NOMO-1 (cell line): ENCODE measurements around the gene STK32B.
"Not testable (repeated sequence)": the region's sequence is repeated elsewhere in the genome, so short reads cannot be mapped to it uniquely, and the experiment has no call there.

Experiments
- DNase-seq, 2 experiments: peaks; one replicate each; lab custom pipeline; 2025; ENCODE audit not compliant: unreplicated experiment in 2 of 2; lab: John Stamatoyannopoulos, UW

The STK32B gene

DNA sequence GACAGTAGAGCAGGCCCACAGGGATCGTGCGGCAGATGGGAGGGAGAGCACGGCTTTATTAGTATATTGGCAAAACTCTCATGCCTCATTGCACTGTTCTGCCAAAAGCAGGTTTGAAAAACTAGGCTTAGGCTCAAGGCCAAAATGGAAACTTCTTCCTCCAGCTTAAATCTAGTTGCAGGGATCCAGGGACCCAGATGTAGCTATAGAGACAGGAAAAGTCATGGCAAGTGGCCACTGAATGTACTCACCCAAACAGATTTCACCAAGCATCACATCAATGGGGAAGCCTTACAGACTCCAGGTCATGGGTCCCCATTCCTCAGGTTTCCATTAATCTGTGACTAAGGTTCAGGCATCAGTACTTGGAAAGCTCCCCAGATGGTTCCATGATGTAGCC is 149.2 kb downstream of the STK32B start:
- no peak for DNase-seq

DNA sequence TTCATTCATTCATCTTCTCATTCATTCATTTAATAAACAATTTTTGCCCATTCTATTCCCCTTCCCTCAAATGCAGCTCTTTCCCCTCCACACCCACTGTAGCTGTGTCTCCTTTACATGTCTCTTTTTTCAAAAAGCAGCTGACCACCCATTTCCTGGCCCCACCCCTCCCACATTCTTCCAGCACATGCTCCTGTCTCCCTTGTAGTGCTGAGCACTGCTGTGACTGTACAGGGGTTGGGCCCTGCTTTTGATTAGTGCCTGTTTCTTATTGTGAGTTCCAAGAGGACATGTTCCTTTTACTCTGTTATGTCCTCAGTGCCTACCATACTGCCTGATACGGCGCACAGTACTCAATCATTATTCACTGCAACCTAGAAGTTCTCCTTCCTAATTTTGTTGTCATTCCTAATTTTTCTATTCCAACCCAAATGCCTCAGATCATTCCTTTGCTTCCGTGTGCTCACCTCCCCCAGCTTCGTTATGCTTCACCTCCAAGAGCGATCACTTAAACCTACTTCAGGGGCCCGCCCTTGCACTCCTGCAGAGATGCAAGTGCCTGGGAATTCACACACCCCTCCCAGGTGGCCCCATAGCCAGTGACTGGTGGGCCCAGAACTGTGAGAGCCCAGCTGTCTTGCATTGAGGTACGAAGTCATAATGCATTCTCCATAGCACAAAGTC is 152.2 kb downstream of the STK32B start:
- no peak for DNase-seq

DNA sequence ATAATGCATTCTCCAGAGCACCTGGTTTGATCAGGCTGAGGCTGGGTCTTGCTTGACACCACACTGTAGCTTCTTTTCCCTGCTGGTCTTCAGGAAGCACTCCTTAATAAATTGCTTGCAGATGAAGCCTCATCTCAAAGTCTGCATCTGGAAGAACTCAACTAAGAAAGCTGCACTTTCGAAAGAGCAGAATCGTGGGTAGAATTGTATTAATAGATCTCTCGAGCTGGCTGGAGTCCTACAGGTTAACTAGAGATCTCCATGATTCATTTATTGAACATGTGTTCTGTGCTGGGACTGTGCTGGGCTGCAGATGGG is 152.7 kb downstream of the STK32B start:
- no peak for DNase-seq

DNA sequence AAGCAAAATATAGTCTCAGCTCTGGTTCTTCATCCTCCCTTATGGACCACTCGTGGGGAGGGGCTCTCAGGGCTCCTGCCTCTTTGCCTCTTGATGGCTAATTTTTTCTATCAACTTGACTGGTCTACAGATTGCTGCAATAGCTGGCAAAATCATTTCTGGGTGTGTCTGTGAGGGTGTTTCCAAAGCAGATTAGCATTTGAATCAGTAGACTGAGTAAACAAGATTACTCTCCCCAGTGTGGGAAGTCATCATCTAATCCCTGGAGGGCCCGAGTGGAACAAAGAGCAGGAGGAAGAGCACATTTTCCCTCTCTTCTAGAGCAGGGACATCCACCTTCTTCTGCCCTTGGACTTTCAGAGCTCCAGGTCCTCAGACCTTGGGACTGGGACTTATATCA is 153.5 kb downstream of the STK32B start:
- DNase-seq: no peak

DNA sequence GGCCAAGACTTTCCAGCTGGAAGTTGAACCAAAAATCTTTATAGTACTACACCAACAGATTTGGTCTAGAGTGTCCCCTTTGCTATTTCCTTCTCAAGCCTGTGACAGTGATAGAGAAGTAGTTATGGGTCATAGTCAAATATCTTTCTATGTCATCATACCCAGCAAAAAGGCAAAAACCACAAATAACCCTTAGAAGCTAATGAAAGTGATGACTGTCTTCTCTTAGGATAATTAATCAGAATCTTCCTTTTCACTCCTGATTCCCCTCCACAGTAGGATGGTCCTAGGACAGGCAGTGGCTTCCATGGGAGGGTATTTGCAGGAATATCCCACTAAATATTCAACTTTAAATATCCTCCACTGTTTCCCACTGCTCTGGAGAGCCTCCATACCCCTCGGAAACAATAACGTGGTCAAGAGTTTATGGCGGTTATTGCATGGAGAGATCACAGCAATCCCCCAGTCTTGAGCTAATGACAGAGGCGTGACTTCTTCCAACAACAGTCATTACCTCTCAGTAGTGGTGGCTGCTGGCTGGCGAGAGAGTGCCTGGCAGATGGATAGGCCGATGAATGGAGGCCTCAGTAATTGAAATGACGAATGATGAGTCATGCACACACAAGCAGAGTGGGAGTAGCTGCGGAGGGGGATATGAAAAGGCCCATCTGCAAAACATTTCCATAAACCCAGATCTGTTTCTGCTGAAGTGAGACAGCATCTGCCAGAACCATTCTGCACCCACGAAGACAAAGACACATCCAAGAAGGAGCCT is 154.9 kb downstream of the STK32B start:
- DNase-seq: no peak

DNA sequence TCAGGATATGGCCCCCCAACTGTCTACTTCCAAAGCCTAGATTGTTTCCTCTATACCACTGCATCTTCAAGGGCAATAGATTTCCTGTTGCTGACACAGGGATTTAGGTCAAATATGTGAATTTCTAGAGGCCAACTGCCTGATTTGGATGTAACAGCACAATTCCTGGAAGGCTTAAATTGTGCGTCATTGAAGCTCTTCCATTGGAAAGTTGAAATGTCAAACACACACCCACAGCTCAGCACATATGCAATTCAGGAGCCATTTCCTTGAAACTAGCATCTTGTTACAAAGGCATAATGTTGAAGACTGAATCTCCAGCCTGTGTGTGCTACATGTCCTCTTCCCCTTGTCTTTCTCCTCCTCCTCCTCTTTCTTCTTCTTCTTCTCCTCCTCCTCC is 158.6 kb downstream of the STK32B start:
- DNase-seq: no peak

DNA sequence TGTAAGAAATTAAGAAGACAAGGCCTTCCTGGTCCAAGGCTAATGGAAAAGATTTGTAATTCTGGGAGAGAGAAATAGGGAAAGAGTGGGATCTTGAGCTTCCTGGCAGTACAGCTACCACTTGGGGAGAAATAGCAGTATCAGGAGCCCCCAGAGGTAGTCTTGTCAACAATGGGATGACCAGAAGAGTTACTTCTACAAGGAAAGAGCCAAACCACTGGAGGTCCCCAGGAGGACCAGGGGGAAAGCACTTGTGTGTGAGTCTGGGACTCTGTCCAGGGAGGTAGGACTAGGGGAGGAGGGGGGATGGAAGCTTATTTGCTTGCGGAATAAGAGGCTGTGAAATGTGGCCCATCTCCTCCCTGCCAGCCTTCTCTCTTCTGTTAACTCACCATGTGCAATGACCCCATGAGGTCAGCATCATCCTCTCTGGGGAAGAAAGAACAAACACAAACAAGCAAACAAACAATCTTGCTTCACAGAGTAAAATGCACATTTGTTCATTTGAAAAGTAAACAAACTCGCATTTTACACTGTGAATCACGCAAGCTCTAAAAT is 160.1 kb downstream of the STK32B start:
- no peak for DNase-seq

DNA sequence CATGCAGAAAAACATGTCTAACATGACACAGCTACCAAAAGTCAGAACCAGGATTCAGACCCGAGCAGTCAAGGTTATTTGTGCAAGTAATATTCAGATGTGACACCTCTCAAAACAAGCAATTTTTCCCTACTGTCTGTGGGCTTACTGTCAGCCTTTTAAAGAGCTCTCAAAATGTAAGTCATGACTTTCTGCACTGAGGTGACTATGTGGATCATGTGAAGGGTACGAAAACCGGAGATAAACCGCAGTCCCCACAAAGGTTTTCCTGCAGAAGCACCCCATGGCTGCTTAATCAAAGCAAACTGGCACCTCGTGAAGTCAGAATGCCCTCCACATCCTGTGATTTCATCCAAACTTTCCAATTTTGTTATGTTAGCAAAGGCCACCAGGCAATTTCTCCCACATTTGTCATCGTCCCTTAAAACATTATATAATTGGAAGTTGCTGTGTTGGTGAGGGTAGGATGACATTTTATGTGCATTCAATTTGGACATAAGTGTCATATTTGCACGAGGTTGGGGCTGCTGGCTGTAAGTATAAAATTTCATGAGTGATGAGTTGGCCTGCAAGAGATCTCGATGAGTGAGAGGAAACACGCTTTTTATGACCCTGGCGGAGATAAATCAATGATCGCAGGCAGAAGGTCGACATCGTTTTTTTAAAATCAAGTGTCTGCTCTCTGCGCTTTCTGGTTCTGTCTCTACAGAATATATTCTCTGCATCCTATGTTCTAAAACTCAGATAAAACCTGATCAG is 161.2 kb downstream of the STK32B start:
- DNase-seq: no peak

DNA sequence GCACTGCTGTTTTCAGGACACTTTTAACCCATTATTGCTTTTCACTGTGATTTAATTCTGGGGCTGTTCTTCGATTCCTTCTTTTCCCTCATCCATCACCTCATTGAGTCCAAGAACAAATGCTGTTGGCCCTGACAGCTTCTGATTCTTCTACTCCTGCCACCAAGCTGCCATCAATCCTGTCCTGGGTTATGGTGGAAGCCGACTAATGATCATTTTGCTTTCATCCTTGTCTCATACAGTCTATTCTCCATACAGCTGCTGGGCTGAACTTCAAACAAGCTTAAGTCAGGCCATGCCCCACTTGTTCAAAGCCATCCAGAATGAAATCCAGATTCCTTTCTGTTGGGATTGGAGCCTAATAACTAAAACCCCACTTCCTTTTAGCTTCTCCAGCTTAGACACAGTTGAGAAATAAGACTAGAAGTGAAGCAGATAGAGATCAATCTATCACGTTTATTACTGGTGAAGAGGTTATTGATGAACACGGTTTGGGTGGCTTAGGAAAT is 161.9 kb downstream of the STK32B start:
- no peak for DNase-seq

DNA sequence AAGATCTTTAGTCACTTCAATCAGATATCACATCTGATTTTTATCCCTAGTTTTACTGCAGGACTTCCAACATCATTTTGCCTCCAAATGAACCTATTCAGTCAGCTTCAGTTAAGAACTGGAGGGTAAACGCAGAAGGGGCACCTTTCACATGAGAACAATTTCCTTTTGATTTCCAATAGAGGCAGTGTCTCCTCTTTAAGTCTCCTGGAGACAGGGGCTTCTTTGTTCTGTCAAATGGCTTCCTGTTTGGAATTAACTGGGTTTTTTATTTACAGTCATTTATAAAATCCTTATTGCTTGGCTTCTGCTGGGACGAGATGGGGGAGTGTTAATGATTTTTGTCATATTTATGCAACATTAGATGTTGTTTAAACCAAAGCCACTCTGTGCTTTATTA is 164.0 kb downstream of the STK32B start:
- DNase-seq: no peak

DNA sequence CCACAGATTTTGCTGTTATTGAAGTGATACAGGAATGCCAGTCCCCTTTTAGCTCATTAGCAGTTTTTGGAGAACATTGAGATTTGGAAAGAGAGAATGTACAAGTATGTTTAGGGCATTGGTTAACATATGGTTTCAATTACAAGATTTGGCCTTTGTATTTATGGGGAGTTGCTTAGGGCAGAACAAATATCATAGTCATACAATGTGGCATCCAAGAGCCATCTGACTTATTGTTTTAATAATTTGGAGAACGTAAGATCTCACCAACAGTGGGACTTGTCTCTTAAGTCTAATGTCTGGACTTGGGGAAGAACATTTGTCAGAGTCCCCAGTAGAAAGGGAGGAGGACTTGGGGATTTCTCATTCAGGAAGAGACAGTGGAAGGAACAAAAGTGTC is 166.1 kb downstream of the STK32B start:
- no peak for DNase-seq

DNA sequence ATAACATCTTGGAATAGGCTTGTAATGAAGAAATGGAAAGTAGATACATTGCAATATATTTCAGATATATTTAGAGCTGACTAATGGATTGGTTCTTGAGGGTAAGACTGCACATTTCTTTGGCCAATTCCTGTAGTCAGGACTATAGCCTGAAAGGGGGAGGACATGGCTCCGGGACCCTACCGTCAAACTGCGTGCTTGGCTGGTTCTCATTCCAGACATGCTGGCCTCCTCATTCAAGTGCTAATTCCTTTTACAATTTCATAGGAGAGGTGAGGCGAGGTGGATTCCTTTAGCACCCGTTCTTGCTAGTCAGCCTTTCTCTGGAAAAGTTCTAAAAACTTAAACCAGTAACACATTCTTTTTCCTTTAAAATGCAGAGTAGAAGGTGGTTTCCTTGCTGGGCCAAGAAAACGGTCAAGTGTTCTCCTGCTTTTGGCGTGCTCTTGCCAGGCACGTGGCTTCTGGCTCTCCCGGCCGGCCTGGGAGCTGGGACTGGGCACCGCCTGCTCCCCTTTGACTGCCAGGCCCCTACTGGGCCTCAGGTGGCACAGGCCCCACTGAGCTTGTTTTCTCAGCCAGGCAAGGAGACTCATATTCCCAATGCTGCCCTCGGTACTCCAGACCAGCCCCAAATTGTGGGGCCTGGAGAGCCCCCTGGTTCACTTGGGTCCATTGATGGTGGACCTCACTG is 167.2 kb downstream of the STK32B start:
- no peak for DNase-seq

DNA sequence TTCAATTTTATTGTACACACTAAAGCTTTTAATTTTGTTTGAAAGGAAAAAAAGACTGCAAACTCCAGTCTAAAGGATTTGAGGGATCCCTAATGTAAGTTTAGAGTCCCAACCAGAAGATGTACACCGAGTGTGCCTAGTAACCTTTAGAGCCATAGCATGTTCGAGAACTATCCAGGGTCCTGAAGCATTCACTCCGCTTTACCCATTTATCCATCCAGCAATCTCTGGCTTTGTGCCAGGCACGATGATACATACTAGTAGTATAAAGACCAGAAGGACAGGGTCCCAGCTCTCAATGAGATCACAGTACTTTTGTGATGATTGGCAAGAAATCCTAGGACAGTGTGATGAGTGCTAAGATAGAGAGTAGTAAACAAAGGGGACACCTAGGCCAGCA is 168.7 kb downstream of the STK32B start:
- no peak for DNase-seq

DNA sequence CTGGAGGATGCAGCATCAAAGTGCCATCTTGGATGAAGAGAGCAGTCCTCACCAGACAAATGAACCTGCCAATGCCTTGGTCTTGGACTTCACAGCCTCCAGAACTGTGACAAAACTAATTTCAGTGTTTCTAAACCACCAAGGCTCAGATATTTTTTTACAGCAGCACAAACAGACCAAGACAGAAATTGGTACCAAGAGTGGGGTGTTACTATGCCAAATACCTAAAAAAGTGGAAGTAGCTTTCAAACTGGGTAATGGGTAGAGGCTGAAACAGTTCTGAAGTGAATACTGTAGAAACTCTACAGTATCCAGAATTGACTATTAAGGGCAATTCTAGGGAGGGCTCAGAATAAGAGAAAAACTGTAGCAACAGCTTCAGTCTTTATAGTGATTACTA is 170.8 kb downstream of the STK32B start:
- DNase-seq: no peak

DNA sequence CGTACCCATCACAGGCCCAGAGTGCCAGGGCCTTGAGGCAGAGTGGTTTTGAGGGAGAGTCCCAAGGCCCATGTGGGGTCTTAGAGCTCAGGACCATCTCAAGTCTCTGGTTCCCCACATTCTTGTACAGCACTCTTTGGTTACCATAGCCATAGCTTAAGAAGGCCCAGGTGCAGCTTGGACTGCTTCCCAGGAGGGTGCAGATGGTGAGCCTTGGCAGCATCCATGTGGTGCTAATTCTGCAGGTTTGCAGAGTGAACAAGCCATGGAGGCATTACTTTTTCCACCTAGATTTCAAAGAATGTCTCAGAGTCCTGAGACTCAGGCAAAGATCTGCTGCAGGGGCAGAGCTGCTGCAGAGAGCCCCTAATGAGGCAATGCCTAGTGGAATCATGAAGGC is 171.7 kb downstream of the STK32B start:
- no peak for DNase-seq

DNA sequence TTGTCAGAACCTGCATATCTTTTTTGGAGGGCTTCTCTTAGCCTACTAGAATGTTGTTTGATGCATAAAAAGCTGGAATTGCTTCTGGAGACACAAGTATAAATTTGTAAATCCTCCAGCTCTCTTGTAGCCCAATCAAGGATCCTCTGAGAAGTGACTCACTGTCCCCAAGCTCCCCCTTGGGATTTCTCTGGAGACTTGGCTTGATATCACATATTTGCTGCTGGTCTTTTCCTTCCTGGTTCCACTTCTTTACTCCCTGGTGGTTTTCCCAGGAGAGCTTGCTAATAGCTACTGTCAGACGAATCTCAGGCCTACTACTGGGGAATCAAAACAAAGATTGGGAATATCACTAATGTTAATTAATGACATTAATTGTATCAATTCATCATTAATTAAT is 173.1 kb downstream of the STK32B start:
- no peak for DNase-seq

DNA sequence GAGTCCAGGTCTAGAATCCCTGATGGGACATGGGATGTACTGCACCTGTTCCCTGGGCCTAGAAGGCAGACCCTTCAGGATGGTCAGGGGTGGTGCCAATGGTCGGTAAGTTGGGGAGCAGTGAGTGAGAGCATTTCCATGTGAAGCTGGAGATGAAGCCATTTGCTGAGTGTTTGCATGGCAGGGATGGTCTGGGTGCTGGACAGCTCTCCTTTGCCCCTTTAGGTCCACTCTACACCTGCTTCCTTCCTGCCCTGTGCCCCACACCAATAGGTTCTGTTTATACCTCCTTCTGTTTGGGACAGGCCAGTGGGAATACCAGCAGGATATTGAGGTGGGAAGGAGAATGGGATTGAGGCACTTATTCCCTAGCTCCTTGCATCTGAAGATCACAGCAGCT is 181.3 kb downstream of the STK32B start:
- DNase-seq: no peak

DNA sequence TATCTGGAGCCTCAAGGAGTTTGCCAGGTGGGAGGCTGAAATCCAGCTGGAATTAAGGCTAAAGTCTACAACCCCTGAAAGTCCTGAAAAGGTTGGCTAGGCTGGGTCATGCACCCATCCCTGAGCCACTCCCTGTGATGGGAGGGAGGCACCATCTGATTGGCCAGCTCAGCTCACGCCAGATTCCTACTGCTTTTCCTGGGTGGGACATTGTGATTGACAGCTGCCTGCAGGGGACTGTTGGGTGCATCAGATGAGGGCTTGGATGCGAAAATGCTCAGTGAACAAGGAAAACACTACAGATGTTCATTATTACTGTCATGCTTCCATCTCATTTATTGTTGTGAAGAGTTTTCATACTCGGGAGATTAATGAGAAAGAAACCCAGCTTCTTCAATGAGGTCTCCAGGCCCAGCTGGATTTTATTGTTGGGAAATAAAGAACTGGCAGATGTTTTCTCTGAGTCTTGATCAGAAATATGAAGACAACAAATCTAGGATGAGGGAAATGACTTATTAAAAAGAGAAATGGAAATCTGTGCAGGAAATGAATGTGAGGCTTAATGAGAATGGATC is 185.9 kb downstream of the STK32B start:
- DNase-seq: no peak

DNA sequence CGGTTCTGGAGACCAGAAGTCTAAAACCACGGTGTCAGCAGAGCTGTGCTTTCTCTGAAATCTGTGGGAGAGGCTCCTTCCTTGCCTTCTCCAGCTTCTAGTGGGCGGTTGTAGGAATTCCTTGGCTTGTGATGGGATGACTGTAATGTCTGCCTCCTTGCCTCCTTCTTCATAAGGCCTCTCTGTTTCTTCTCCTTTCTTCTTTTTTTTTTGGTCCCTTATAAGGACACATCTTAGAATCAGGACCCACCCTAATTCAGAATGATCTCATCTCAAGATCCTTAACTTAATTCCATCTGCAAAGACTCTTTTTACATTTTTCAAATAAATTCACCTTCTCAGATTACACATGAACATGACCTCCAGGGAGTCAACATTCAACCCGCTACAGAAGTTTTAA is 186.9 kb downstream of the STK32B start:
- DNase-seq: no peak

DNA sequence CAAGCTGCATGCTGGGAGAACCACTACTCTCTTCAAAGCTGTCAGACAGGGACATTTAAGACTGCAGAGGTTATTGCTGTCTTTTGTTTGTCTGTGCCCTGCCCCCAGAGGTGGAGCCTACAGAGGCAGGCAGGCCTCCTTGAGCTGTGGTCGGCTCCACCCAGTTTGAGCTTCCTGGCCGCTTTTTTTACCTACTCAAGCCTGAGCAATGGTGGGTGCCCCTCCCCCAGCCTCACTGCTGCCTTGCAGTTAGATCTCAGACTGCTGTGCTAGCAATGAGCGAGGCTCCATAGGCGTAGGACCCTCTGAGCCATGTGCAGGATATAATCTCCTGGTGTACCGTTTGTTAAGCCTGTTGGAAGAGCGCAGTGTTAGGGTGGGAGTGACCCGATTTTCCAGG is 195.8 kb downstream of the STK32B start:
- DNase-seq: not testable (repeated sequence)

DNA sequence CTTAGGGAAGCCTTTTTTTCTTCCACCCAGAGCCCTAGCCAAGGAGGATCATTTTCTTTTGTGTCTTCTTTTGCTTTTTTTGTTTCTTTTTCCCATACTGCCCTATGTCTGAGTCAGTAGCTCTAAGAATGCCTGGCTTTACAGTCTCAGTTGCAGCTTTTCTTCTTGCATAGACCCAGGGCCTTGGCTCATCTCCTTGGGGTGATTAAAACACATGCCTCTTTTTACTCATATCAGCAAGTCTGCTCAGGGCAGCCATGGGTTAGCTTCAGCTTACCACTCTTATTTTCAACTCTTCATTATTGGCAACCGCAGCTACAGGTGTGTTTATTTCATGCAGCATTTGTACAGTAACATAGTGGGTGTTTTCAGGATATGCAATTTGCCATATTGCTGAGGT is 196.5 kb downstream of the STK32B start:
- DNase-seq: no peak
